K562 (cell line): ENCODE data around the gene NUP62. TPM values are rescaled to one million over a fixed set of nuclear protein-coding genes. Genes with fewer than 3 reads are reported as not detected.

Experiments used
- FOXK2 ChIP-seq, 2 experiments: fragments of 450-650 bp; IDR thresholded peaks in 1 of 2; conservative IDR thresholded peaks in 1 of 2; 2 replicates each; pipeline ENCODE4 v1.6.1; 2016; ENCODE audit warnings: low read depth in 2 of 2, mild to moderate bottlenecking in 1 of 2
- HDAC3 ChIP-seq: fragments of 450-650 bp; IDR thresholded peaks from 2 replicates; pipeline ENCODE4 v1.6.1; 2018; ENCODE audit warnings: borderline replicate concordance, mild to moderate bottlenecking, moderate library complexity; ENCODE audit not compliant: partially characterized antibody
- HMG20B ChIP-seq: fragments of 250-450 bp; sonication (Bioruptor Pico); IDR thresholded peaks from 2 replicates; pipeline ENCODE4 v1.5.0; 2021; ENCODE audit warnings: mild to moderate bottlenecking
- L3MBTL2 ChIP-seq: fragments of 450-650 bp; IDR thresholded peaks from 2 replicates; pipeline ENCODE4 v1.6.1; 2016; ENCODE audit warnings: mild to moderate bottlenecking, moderate library complexity
- MCM5 ChIP-seq: fragments of 450-650 bp; IDR thresholded peaks from 2 replicates; pipeline ENCODE4 v1.6.1; 2016; ENCODE audit warnings: low read depth
- MEF2A ChIP-seq: IDR thresholded peaks from 2 replicates; pipeline ENCODE4 v1.6.1; 2011; ENCODE audit warnings: low read depth, mild to moderate bottlenecking, low read length, moderate library complexity; ENCODE audit not compliant: control insufficient read depth
- MYC ChIP-seq, 2 experiments: fragments of 250-450 bp in 1 of 2; sonication (Bioruptor Pico) in 1 of 2; IDR thresholded peaks; 2 replicates each; pipeline versions ENCODE4 v1.5.1 to v1.6.1; 2012 to 2021; ENCODE audit warnings: low read depth in 2 of 2, borderline replicate concordance in 1 of 2, improper control_type of control experiment in 1 of 2, low read length in 1 of 2, mild to moderate bottlenecking in 1 of 2, moderate library complexity in 1 of 2
- NBN ChIP-seq: fragments of 450-650 bp; IDR thresholded peaks from 2 replicates; pipeline ENCODE4 v1.6.1; 2016; ENCODE audit warnings: low read depth, mild to moderate bottlenecking
- NFIX ChIP-seq: fragments of 250-450 bp; sonication (Bioruptor Pico); IDR thresholded peaks from 2 replicates; pipeline ENCODE4 v1.4.0; 2020; ENCODE audit warnings: low read depth, mild to moderate bottlenecking, moderate library complexity
- POLR2B ChIP-seq: fragments of 450-650 bp; IDR thresholded peaks from 2 replicates; pipeline ENCODE4 v1.6.1; 2018; ENCODE audit warnings: low read depth; ENCODE audit not compliant: partially characterized antibody
- PRPF4 ChIP-seq: fragments of 200-400 bp; formaldehyde crosslinking; IDR thresholded peaks from one replicate; pipeline ENCODE4 v1.6.1; 2017; ENCODE audit warnings: low read length, low read depth, mild to moderate bottlenecking; ENCODE audit not compliant: insufficient read depth, poor library complexity, severe bottlenecking
- SOX6 ChIP-seq: fragments of 450-650 bp; IDR thresholded peaks from 2 replicates; pipeline ENCODE4 v1.6.1; 2014; ENCODE audit warnings: mild to moderate bottlenecking
- ZC3H11A ChIP-seq: IDR thresholded peaks from 2 replicates; pipeline ENCODE4 v1.6.1; 2012; ENCODE audit warnings: low read depth, low read length, improper control_type of control experiment
- ZC3H8 ChIP-seq: fragments of 450-650 bp; IDR thresholded peaks from 2 replicates; pipeline ENCODE4 v1.6.1; 2017
- ZFP36 ChIP-seq: fragments of 150-350 bp; IDR thresholded peaks from 2 replicates; pipeline ENCODE4 v1.6.1; 2018; ENCODE audit warnings: low read length, low read depth; ENCODE audit not compliant: partially characterized antibody
- ZNF12 ChIP-seq: sonication (generic); formaldehyde crosslinking; IDR thresholded peaks from 2 replicates; pipeline ENCODE4 v1.4.0; 2020; ENCODE audit warnings: mild to moderate bottlenecking, missing genetic modification reagents
- ZNF584 ChIP-seq: fragments of 200-800 bp; sonication (Bioruptor generic); IDR thresholded peaks from 2 replicates; pipeline ENCODE4 v1.6.1; 2016; ENCODE audit warnings: low read depth, mild to moderate bottlenecking, missing genetic modification characterization, missing compliant biosample characterization
- ZZZ3 ChIP-seq: fragments of 450-650 bp; IDR thresholded peaks from 2 replicates; pipeline ENCODE4 v1.6.1; 2016; ENCODE audit warnings: antibody characterized with exemption, mild to moderate bottlenecking, moderate library complexity
- polyA plus RNA-seq, 8 experiments: library from polyadenylated mRNA; depleted of rRNA in 4 of 8; stranded (reverse) in 5 of 8; unstranded in 3 of 8; fragments of >200 nt; fragmentation: Nextera tagmentation in 2 of 8; fragmentation: Illumina TruSeq in 1 of 8; extraction: Ambion mirVana in 2 of 8; extraction: Trizol in 1 of 8; gene quantifications; 2 replicates each; pipeline versions ENCODE4 v1.2.1 to v1.2.3, GENCODE V29; 2011 to 2014; ENCODE audit warnings: inconsistent platforms in 1 of 8, missing spikeins in 1 of 8
- total RNA-seq, 7 experiments: library from RNA; depleted of rRNA in 6 of 7; stranded (reverse); fragments of >200 nt in 6 of 7; fragmentation: Illumina TruSeq in 2 of 7; extraction: Trizol in 2 of 7; gene quantifications; 2 replicates each; pipeline versions ENCODE4 v1.2.1 to v1.2.3, GENCODE V29; 2011 to 2021; ENCODE audit warnings: low replicate concordance in 1 of 7
- TF ChIP-seq, protein P1 (sequence below): fragments of 250-450 bp; sonication (Bioruptor Pico); IDR thresholded peaks from 2 replicates; pipeline ENCODE4 v1.8.0; 2021; ENCODE audit warnings: moderate library complexity, mild to moderate bottlenecking, inconsistent platforms
- TF ChIP-seq, protein P2 (sequence below): IDR thresholded peaks from 3 replicates; pipeline ENCODE4 v1.6.1; 2011; ENCODE audit warnings: borderline replicate concordance, mild to moderate bottlenecking, moderate library complexity; ENCODE audit not compliant: insufficient read length; ENCODE audit errors: extremely low read depth
- TF ChIP-seq, protein P3 (sequence below): fragments of 450-650 bp; IDR thresholded peaks from 2 replicates; pipeline ENCODE4 v1.7.1; 2018; ENCODE audit warnings: mild to moderate bottlenecking, low read depth; ENCODE audit not compliant: partially characterized antibody

The NUP62 gene
- total and polyA plus RNA-seq, 9 of the 15 experiments (the other 6 are each of a cell fraction or from before 2014, with no cell fraction given) = 16.9 to 109 (median 66.0) TPM

DNA sequence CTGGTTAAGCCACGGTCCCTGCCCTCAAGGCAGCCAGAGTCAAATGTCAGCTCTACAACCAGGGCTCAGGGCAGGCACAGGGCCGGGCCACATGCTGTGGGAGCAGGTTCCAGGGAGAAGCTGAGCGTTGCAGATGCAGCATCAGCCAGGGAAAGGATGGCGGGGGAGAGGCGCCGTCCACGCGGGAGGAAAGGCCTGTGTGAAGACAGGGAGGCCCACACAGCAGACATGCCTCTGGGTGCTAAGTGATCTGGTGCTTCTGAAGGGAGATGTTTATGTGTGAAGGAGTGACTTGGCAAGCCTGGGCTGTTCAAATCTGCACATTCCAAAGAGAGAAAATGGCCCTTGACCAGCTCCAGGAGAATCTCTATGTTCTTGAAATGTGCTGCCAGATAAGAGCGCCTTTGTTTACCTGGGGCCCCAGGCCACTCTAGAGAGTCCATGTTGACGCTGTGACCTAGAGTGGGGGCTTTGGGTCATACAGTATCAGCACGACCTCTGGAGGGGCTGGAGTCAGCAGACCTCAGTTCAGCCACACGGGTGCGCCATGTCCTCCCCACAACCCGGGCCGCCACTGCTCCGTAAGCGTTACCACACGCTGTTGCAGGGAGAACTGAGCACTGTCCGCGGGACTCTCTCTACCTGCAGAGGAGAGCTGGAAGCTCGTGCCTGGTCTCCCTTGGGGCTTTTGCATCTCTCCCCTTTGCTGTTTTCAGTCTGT is 16.2 kb downstream of the NUP62 start (continued):
- TF ChIP-seq HMG20B (CRISPR knock-in tag) (no peak), ZNF584 (CRISPR knock-in tag) (no peak), HDAC3 (no peak), L3MBTL2 (no peak), FOXK2 (conservative IDR thresholded peaks at IDR 0.05 in 1 of 2, IDR thresholded peaks at IDR 0.05 in 1 of 2; ENCODE audit: low read depth in 2 of 2) (no peak), ZNF12 (CRISPR knock-in tag) (no peak), ZC3H11A (no peak), POLR2B (no peak), MEF2A (no peak), SOX6 (no peak), NFIX (CRISPR knock-in tag) (no peak), MCM5 (no peak), ZC3H8 (no peak), ZZZ3 (no peak), ZFP36 (no peak), PRPF4 (no peak), MYC (IDR thresholded peaks at IDR 0.05; ENCODE audit: low read depth, low read length) (no peak), MYC (CRISPR knock-in tag; IDR thresholded peaks at IDR 0.05; ENCODE audit: borderline replicate concordance, low read depth) (no peak), NBN (no peak)
- TF ChIP-seq, protein P1, sequence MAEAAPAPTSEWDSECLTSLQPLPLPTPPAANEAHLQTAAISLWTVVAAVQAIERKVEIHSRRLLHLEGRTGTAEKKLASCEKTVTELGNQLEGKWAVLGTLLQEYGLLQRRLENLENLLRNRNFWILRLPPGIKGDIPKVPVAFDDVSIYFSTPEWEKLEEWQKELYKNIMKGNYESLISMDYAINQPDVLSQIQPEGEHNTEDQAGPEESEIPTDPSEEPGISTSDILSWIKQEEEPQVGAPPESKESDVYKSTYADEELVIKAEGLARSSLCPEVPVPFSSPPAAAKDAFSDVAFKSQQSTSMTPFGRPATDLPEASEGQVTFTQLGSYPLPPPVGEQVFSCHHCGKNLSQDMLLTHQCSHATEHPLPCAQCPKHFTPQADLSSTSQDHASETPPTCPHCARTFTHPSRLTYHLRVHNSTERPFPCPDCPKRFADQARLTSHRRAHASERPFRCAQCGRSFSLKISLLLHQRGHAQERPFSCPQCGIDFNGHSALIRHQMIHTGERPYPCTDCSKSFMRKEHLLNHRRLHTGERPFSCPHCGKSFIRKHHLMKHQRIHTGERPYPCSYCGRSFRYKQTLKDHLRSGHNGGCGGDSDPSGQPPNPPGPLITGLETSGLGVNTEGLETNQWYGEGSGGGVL (CRISPR knock-in tag) = no peak
- TF ChIP-seq, protein P2, sequence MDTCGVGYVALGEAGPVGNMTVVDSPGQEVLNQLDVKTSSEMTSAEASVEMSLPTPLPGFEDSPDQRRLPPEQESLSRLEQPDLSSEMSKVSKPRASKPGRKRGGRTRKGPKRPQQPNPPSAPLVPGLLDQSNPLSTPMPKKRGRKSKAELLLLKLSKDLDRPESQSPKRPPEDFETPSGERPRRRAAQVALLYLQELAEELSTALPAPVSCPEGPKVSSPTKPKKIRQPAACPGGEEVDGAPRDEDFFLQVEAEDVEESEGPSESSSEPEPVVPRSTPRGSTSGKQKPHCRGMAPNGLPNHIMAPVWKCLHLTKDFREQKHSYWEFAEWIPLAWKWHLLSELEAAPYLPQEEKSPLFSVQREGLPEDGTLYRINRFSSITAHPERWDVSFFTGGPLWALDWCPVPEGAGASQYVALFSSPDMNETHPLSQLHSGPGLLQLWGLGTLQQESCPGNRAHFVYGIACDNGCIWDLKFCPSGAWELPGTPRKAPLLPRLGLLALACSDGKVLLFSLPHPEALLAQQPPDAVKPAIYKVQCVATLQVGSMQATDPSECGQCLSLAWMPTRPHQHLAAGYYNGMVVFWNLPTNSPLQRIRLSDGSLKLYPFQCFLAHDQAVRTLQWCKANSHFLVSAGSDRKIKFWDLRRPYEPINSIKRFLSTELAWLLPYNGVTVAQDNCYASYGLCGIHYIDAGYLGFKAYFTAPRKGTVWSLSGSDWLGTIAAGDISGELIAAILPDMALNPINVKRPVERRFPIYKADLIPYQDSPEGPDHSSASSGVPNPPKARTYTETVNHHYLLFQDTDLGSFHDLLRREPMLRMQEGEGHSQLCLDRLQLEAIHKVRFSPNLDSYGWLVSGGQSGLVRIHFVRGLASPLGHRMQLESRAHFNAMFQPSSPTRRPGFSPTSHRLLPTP = no peak
- TF ChIP-seq, protein P3, sequence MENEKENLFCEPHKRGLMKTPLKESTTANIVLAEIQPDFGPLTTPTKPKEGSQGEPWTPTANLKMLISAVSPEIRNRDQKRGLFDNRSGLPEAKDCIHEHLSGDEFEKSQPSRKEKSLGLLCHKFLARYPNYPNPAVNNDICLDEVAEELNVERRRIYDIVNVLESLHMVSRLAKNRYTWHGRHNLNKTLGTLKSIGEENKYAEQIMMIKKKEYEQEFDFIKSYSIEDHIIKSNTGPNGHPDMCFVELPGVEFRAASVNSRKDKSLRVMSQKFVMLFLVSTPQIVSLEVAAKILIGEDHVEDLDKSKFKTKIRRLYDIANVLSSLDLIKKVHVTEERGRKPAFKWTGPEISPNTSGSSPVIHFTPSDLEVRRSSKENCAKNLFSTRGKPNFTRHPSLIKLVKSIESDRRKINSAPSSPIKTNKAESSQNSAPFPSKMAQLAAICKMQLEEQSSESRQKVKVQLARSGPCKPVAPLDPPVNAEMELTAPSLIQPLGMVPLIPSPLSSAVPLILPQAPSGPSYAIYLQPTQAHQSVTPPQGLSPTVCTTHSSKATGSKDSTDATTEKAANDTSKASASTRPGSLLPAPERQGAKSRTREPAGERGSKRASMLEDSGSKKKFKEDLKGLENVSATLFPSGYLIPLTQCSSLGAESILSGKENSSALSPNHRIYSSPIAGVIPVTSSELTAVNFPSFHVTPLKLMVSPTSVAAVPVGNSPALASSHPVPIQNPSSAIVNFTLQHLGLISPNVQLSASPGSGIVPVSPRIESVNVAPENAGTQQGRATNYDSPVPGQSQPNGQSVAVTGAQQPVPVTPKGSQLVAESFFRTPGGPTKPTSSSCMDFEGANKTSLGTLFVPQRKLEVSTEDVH = no peak
